HUES64 (cell line): ENCODE results near the gene TRIM7.
"Not testable (repeated sequence)": the region's sequence is repeated elsewhere in the genome, so short reads cannot be mapped to it uniquely, and the experiment has no call there.

Source experiments
- H3K27ac ChIP-seq: 2 replicates; pipeline ENCODE4 v1.7.0; 2013; ENCODE audit warnings: low read depth, low read length, inconsistent platforms
- H3K27me3 ChIP-seq: 2 replicates; pipeline ENCODE4 v1.6.1; 2013; ENCODE audit warnings: mild to moderate bottlenecking, low read length; ENCODE audit not compliant: insufficient read depth
- H3K36me3 ChIP-seq: 2 replicates; pipeline ENCODE4 v1.6.1; 2013; ENCODE audit warnings: mild to moderate bottlenecking, low read length; ENCODE audit not compliant: insufficient read depth
- H3K4me1 ChIP-seq: 2 replicates; pipeline ENCODE4 v1.6.1; 2013; ENCODE audit warnings: mild to moderate bottlenecking, low read length, moderate library complexity; ENCODE audit not compliant: insufficient read depth
- H3K4me3 ChIP-seq: 2 replicates; pipeline ENCODE4 v1.5.1; 2013; ENCODE audit warnings: mild to moderate bottlenecking, low read length, moderate library complexity
- H3K9ac ChIP-seq: 2 replicates; pipeline ENCODE4 v1.6.1; 2013; ENCODE audit warnings: mild to moderate bottlenecking, low read depth, low read length
- H3K9me3 ChIP-seq: 2 replicates; pipeline ENCODE4 v1.6.1; 2013; ENCODE audit warnings: low read depth, low read length; ENCODE audit not compliant: insufficient read depth
- WGBS: fragments of 150-250, 120-280 bp; methylation state at CpG from one replicate; pipeline ENCODE4 v1.1.7; 2013; ENCODE audit warnings: missing lambda C conversion rate; 5-methylcytosine and 5-hydroxymethylcytosine counted together

The TRIM7 gene

GRCh38 chr5:181176254-181176952 lies 28.6 kb downstream of the TRIM7 start:
- Histone ChIP-seq H3K27ac (no peak overlapping the region), H3K4me3 (no peak overlapping the region), H3K9me3 (no peaks in the 10 kb centered on the region), H3K4me1 (no peaks in the 10 kb centered on the region), H3K27me3 (peaks cover 20% of the 10 kb centered on the region), H3K9ac (no peak overlapping the region), H3K36me3 (no peaks in the 10 kb centered on the region)
- whole genome bisulfite sequencing: 79% methylated on average over 3 of the region's 3 CpGs

- no peaks in the 10 kb centered on the region for H3K36me3 ChIP-seq
- peaks cover 45% of the 10 kb centered on the region for H3K27me3 ChIP-seq
- WGBS: 1% methylated on average over 50 of the region's 50 CpGs
- no peaks in the 10 kb centered on the region; the same call in 1 of the 2 replicates for H3K4me1 ChIP-seq
- no peaks in the 10 kb centered on the region for H3K9me3 ChIP-seq
- no peak overlapping the region; the same call in 1 of the 2 replicates for H3K27ac ChIP-seq
- H3K9ac ChIP-seq: peak overlapping the region; percentile 48; the same call in 1 of the 2 replicates
- H3K4me3 ChIP-seq: peak overlapping the region; percentile 72
Measured at GRCh38 chr5:181173420-181174342, 31.3 kb downstream of the TRIM7 start.

GRCh38 chr5:181173027-181173419 lies 32.0 kb downstream of the TRIM7 start:
- 30% methylated on average over 11 of the region's 11 CpGs for WGBS
- Histone ChIP-seq H3K4me3 (peak overlapping the region; percentile 72), H3K27ac (no peak overlapping the region), H3K9ac (peak overlapping the region; percentile 48; the same call in 1 of the 2 replicates), H3K4me1 (no peaks in the 10 kb centered on the region; the same call in 1 of the 2 replicates), H3K9me3 (no peaks in the 10 kb centered on the region), H3K36me3 (no peaks in the 10 kb centered on the region), H3K27me3 (peaks cover 52% of the 10 kb centered on the region)

GRCh38 chr5:181171782-181172181 lies 33.2 kb downstream of the TRIM7 start:
- Histone ChIP-seq H3K36me3 (no peaks in the 10 kb centered on the region), H3K27ac (no peak overlapping the region), H3K27me3 (peaks cover 62% of the 10 kb centered on the region), H3K9me3 (no peaks in the 10 kb centered on the region), H3K9ac (no peak overlapping the region), H3K4me3 (no peak overlapping the region), H3K4me1 (no peaks in the 10 kb centered on the region; the same call in 1 of the 2 replicates)
- 33% methylated on average over 1 of the region's 3 CpGs for WGBS

DNA sequence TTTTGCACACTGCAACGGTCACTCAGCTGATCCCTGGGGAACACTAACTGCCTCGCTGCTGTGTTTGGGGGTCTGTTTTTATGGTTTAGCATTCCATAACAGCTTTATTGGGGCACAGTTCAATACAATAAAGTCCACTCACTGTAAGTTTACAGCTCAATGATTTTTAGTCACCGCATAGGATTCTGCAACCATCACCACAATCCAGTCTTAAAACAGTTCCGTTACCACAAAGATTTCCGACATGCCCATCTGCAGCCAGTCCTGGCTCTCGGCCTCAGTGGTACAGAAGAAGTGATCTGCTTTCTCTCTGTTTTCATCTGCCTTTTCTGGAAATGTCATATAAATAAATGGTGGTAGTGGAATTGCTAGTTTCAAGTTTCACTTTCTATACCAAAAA lies 34.0 kb downstream of the TRIM7 start:
- Histone ChIP-seq H3K36me3 (no peaks in the 10 kb centered on the region), H3K4me3 (peak overlapping the region; percentile 77; the same call in 1 of the 2 replicates), H3K27ac (no peak overlapping the region), H3K4me1 (no peaks in the 10 kb centered on the region; the same call in 1 of the 2 replicates), H3K27me3 (peaks cover 62% of the 10 kb centered on the region), H3K9me3 (no peaks in the 10 kb centered on the region), H3K9ac (no peak overlapping the region)
- WGBS: 64% methylated on average over 6 of the region's 6 CpGs

GRCh38 chr5:181170237-181170825 lies 34.7 kb downstream of the TRIM7 start:
- H3K4me3 ChIP-seq: peak overlapping the region; percentile 77
- H3K9me3 ChIP-seq: no peaks in the 10 kb centered on the region
- H3K36me3 ChIP-seq: no peaks in the 10 kb centered on the region
- peaks cover 62% of the 10 kb centered on the region for H3K27me3 ChIP-seq
- no peak overlapping the region for H3K27ac ChIP-seq
- H3K9ac ChIP-seq: no peak overlapping the region
- whole genome bisulfite sequencing: 6% methylated on average over 33 of the region's 33 CpGs
- H3K4me1 ChIP-seq: no peaks in the 10 kb centered on the region; the same call in 1 of the 2 replicates

GRCh38 chr5:181169459-181170236 lies 35.3 kb downstream of the TRIM7 start:
- not testable (repeated sequence) for H3K36me3 ChIP-seq, H3K9ac ChIP-seq, H3K27ac ChIP-seq, H3K9me3 ChIP-seq, H3K4me1 ChIP-seq
- under 1% methylated on average over 43 of the region's 50 CpGs for WGBS
- Histone ChIP-seq H3K27me3 (peaks cover 62% of the 10 kb centered on the region), H3K4me3 (peak overlapping the region; percentile 77)

DNA sequence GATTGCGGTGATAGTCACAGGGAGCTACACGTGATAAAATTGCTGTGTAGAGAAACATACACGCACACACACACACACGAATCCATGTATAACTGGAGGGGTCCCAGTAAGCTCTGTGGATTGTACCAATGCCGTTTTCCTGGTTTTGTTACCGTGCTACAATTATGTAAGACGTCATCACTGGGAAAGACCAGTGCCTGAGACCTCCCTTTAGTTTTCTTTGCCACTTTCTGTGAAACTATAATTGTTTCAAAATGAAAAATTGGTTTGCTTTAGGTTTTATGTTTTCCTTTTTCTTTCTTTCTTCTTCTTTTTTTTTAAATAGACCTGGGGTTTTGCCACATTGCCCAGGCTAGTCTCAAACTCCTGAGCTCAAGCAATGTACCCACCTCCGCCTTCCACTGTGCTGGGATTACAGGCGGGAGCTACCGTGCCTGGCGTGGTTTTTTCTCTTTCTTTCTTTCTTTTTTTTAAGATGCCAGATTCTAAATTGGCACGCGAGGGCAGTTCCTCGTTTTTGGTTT lies 36.3 kb downstream of the TRIM7 start:
- no peak overlapping the region for H3K9ac ChIP-seq
- no peaks in the 10 kb centered on the region for H3K9me3 ChIP-seq
- H3K4me1 ChIP-seq: no peaks in the 10 kb centered on the region; the same call in 1 of the 2 replicates
- H3K27me3 ChIP-seq: peaks cover 62% of the 10 kb centered on the region
- no peak overlapping the region for H3K27ac ChIP-seq
- H3K36me3 ChIP-seq: no peaks in the 10 kb centered on the region
- H3K4me3 ChIP-seq: peak overlapping the region; percentile 77
- WGBS: 34% methylated on average over 11 of the region's 14 CpGs

DNA sequence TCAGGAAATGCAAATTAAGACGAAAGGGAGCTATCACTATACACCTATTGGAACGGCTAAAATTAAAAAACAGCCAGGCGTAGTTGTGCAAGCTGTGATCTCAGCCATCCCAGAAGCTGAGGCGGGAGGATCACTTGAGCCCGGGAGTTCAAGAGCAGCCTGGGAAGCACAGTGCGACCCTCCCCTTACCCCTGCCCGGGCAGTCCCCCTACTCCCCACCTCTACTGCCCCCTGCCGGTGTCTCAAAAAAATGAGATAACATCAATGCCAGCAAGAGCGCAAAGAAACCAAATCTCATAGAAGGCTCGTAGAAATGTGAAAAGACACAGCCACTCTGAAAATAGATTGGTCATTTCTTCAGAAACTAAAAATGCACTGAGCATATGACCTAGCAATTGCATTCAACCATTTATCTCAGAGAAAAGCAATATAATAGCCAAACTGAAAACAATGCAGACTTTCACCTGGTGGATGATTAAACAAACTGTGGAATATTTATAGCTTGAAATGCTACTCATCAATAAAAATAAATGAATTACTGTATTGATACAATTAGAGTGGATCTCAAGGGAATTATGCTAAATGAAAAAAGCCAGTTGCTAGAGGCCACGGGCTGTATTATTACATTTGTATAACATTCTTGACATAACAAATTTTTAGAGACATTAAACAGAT lies 37.0 kb downstream of the TRIM7 start:
- peaks cover 58% of the 10 kb centered on the region for H3K27me3 ChIP-seq
- no peaks in the 10 kb centered on the region; the same call in 1 of the 2 replicates for H3K4me1 ChIP-seq
- no peaks in the 10 kb centered on the region for H3K9me3 ChIP-seq
- no peaks in the 10 kb centered on the region for H3K36me3 ChIP-seq
- no peak overlapping the region for H3K9ac ChIP-seq
- H3K27ac ChIP-seq: no peak overlapping the region
- peak overlapping the region; percentile 77 for H3K4me3 ChIP-seq
- 14% methylated on average over 10 of the region's 11 CpGs for WGBS
